ENCODE results near the gene SH3BP4.

SH3BP4 gene

GRCh38 chr2:234974501-234975385 lies 22.9 kb downstream of the SH3BP4 start:
- Histone ChIP-seq H3K9me3 (ENCODE audit: insufficient read depth, low read length) (no peaks in the 10 kb centered on the region), H3K9me2 (replicated peaks; ENCODE audit: insufficient read depth, low read length) (no peaks in the 10 kb centered on the region), H3K36me3 (ENCODE audit: low read length) (no peaks in the 10 kb centered on the region), H3K4me2 (ENCODE audit: low read depth, low read length, poor library complexity, severe bottlenecking) (no peak overlapping the region), H3F3A (ENCODE audit: insufficient read depth) (no peaks in the 10 kb centered on the region), H4K20me1 (ENCODE audit: low read depth, low read length) (no peaks in the 10 kb centered on the region), H3K27ac (ENCODE audit: low read depth, low read length) (no peak overlapping the region), H3K27me3 (ENCODE audit: low read length) (no peaks in the 10 kb centered on the region), H3K4me3 (ENCODE audit: insufficient read depth, low read length, poor library complexity, severe bottlenecking) (no peak overlapping the region), H3K79me2 (ENCODE audit: insufficient read depth, low read length) (no peaks in the 10 kb centered on the region), H3K9ac (ENCODE audit: low read length) (no peak overlapping the region), H2AFZ (ENCODE audit: low read depth, low read length, severe bottlenecking) (no peak overlapping the region)
- TF ChIP-seq EZH2phosphoT487 (conservative IDR thresholded peaks at IDR 0.05; ENCODE audit: low read length), result no peak
- no peak for TF ChIP-seq CTCF (IDR thresholded peaks at IDR 0.05; ENCODE audit: insufficient read depth, low read length, poor library complexity, severe bottlenecking)

- Histone ChIP-seq H3K9me3 (ENCODE audit: insufficient read depth, low read length) (no peaks in the 10 kb centered on the region), H3K4me3 (ENCODE audit: insufficient read depth, low read length, poor library complexity, severe bottlenecking) (no peak overlapping the region), H3K9me2 (replicated peaks; ENCODE audit: insufficient read depth, low read length) (no peaks in the 10 kb centered on the region), H3K27ac (ENCODE audit: low read depth, low read length) (no peak overlapping the region), H3K27me3 (ENCODE audit: low read length) (no peaks in the 10 kb centered on the region), H2AFZ (ENCODE audit: low read depth, low read length, severe bottlenecking) (no peak overlapping the region), H3K4me2 (ENCODE audit: low read depth, low read length, poor library complexity, severe bottlenecking) (no peak overlapping the region), H4K20me1 (ENCODE audit: low read depth, low read length) (no peaks in the 10 kb centered on the region), H3K36me3 (ENCODE audit: low read length) (no peaks in the 10 kb centered on the region), H3F3A (ENCODE audit: insufficient read depth) (no peaks in the 10 kb centered on the region), H3K79me2 (ENCODE audit: insufficient read depth, low read length) (no peaks in the 10 kb centered on the region), H3K9ac (ENCODE audit: low read length) (no peak overlapping the region)
- TF ChIP-seq EZH2phosphoT487 (conservative IDR thresholded peaks at IDR 0.05; ENCODE audit: low read length) (no peak), CTCF (IDR thresholded peaks at IDR 0.05; ENCODE audit: insufficient read depth, low read length, poor library complexity, severe bottlenecking) (no peak)
Observed at GRCh38 chr2:234975611-234976010, 23.8 kb downstream of the SH3BP4 start.

GRCh38 chr2:234976479-234977227 lies 24.8 kb downstream of the SH3BP4 start:
- no peak for TF ChIP-seq CTCF (IDR thresholded peaks at IDR 0.05; ENCODE audit: insufficient read depth, low read length, poor library complexity, severe bottlenecking)
- TF ChIP-seq EZH2phosphoT487 (conservative IDR thresholded peaks at IDR 0.05; ENCODE audit: low read length), result no peak
- H3K9me3 ChIP-seq (ENCODE audit: insufficient read depth, low read length), result no peaks in the 10 kb centered on the region
- no peaks in the 10 kb centered on the region for H3K79me2 ChIP-seq (ENCODE audit: insufficient read depth, low read length)
- H3K36me3 ChIP-seq (ENCODE audit: low read length), result no peaks in the 10 kb centered on the region
- no peak overlapping the region for H2AFZ ChIP-seq (ENCODE audit: low read depth, low read length, severe bottlenecking)
- no peaks in the 10 kb centered on the region for H4K20me1 ChIP-seq (ENCODE audit: low read depth, low read length)
- no peak overlapping the region for H3K4me3 ChIP-seq (ENCODE audit: insufficient read depth, low read length, poor library complexity, severe bottlenecking)
- no peak overlapping the region for H3K27ac ChIP-seq (ENCODE audit: low read depth, low read length)
- no peak overlapping the region for H3K4me2 ChIP-seq (ENCODE audit: low read depth, low read length, poor library complexity, severe bottlenecking)
- no peak overlapping the region for H3K9ac ChIP-seq (ENCODE audit: low read length)
- H3F3A ChIP-seq (ENCODE audit: insufficient read depth), result no peaks in the 10 kb centered on the region
- H3K27me3 ChIP-seq (ENCODE audit: low read length), result no peaks in the 10 kb centered on the region
- no peaks in the 10 kb centered on the region for H3K9me2 ChIP-seq (replicated peaks; ENCODE audit: insufficient read depth, low read length)

All from SU-DHL-6 (cell line).